DOHH2 (cell line): Measurements from ENCODE around the gene FNDC7.
A peak's percentile ranks its signal among the peaks of the same experiment; 100 is the strongest.

ENCODE experiments used
- H3F3A ChIP-seq: fragments of 200-600 bp; sonication (generic), shearing (Covaris generic); 2 replicates; pipeline ENCODE4 v1.6.0; 2016; ENCODE audit warnings: antibody characterized with exemption, mild to moderate bottlenecking; ENCODE audit not compliant: control insufficient read depth, insufficient read depth
- H3K27ac ChIP-seq: fragments of 200-600 bp; sonication (generic); 2 replicates; pipeline ENCODE4 v1.5.1; 2014; ENCODE audit warnings: low read depth, mild to moderate bottlenecking, low read length, moderate library complexity
- H3K27me3 ChIP-seq: fragments of 200-600 bp; sonication (generic); 2 replicates; pipeline ENCODE4 v1.6.1; 2014; ENCODE audit warnings: mild to moderate bottlenecking, low read length, mixed read lengths; ENCODE audit not compliant: control insufficient read depth
- H3K36me3 ChIP-seq: fragments of 200-600 bp; sonication (generic); 2 replicates; pipeline ENCODE4 v1.6.1; 2014; ENCODE audit warnings: mild to moderate bottlenecking, low read length, moderate library complexity, mixed read lengths; ENCODE audit not compliant: control insufficient read depth
- H3K4me1 ChIP-seq: fragments of 200-600 bp; sonication (generic); 2 replicates; pipeline ENCODE4 v1.6.1; 2014; ENCODE audit warnings: mild to moderate bottlenecking, low read length, mixed read lengths; ENCODE audit not compliant: control insufficient read depth
- H3K4me2 ChIP-seq: fragments of 200-600 bp; sonication (generic); 2 replicates; pipeline ENCODE4 v1.6.0; 2014; ENCODE audit warnings: mild to moderate bottlenecking, low read length, moderate library complexity
- H3K4me3 ChIP-seq: fragments of 200-600 bp; sonication (generic); 2 replicates; pipeline ENCODE4 v1.5.1; 2014; ENCODE audit warnings: mild to moderate bottlenecking, low read length, mixed read lengths
- H3K79me2 ChIP-seq: fragments of 200-600 bp; sonication (generic); 2 replicates; pipeline ENCODE4 v1.6.1; 2014; ENCODE audit warnings: mild to moderate bottlenecking, low read length, mixed read lengths; ENCODE audit not compliant: control insufficient read depth
- H3K9me2 ChIP-seq: fragments of 200-600 bp; sonication (generic); replicated peaks from 2 replicates; pipeline ENCODE4 v1.6.1; 2014; ENCODE audit warnings: mild to moderate bottlenecking, low read length, mixed read lengths; ENCODE audit not compliant: control insufficient read depth
- H3K9me3 ChIP-seq: fragments of 200-600 bp; sonication (generic); 2 replicates; pipeline ENCODE4 v1.6.1; 2014; ENCODE audit warnings: antibody characterized with exemption, low read length, mixed read lengths; ENCODE audit not compliant: control insufficient read depth, insufficient read depth
- H4K20me1 ChIP-seq: fragments of 200-600 bp; sonication (generic); 2 replicates; pipeline ENCODE4 v1.6.0; 2014; ENCODE audit warnings: low read depth, mild to moderate bottlenecking, antibody characterized with exemption, low read length, moderate library complexity; ENCODE audit not compliant: control insufficient read depth, insufficient read depth
- EZH2phosphoT487 ChIP-seq: fragments of 200-600 bp; sonication (generic); IDR thresholded peaks from 2 replicates; pipeline ENCODE4 v1.6.1; 2017; ENCODE audit warnings: borderline replicate concordance, mild to moderate bottlenecking, antibody characterized with exemption, low read length, moderate library complexity, mixed read lengths
- TF ChIP-seq, protein P1 (sequence below): fragments of 200-600 bp; sonication (generic); IDR thresholded peaks from one replicate; pipeline ENCODE4 v1.5.1; 2014; ENCODE audit warnings: antibody characterized with exemption, mild to moderate bottlenecking, low read depth, low read length; ENCODE audit not compliant: poor library complexity, severe bottlenecking

Gene FNDC7

DNA sequence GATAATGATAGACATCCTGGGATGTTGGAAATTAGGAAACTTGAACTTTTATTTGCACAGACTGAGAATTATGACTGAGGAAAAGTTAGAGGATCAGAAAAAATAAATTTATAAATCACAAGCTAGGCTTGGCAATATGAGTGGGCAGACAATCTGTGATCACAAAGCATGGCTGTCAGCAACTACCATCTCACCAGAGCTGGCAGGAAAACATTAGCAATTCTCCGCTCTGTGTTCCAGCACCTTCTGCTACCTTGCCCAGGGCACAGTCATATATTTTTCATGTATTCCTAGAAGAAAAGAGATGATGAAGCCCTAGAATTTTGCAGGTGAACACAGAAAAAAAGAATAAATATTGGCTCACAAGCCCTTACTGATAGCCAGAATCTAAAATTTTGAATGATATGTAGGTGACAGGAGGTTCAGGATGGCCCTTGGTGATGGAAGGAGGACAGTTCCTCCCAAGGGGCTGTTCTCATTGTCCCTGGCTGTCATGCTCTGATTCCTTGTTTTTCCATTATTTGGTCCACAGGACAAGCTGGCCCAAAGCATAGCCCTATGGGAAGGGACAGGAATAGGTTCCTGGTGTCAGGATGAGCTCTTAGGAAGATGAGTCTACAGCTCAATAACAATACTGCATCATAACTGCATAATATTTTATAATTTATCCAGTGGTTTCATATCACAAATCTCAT is 21.6 kb downstream of the FNDC7 start:
- H4K20me1 ChIP-seq, result no peaks in the 10 kb centered on the region
- no peaks in the 10 kb centered on the region for H3K79me2 ChIP-seq
- no peak overlapping the region for H3K4me3 ChIP-seq
- H3K9me2 ChIP-seq, result no peaks in the 10 kb centered on the region
- no peaks in the 10 kb centered on the region for H3F3A ChIP-seq
- no peak overlapping the region for H3K27ac ChIP-seq
- H3K27me3 ChIP-seq, result peaks cover 16% of the 10 kb centered on the region
- no peaks in the 10 kb centered on the region for H3K4me1 ChIP-seq
- H3K4me2 ChIP-seq, result no peak overlapping the region
- no peaks in the 10 kb centered on the region for H3K9me3 ChIP-seq
- TF ChIP-seq, protein P1, sequence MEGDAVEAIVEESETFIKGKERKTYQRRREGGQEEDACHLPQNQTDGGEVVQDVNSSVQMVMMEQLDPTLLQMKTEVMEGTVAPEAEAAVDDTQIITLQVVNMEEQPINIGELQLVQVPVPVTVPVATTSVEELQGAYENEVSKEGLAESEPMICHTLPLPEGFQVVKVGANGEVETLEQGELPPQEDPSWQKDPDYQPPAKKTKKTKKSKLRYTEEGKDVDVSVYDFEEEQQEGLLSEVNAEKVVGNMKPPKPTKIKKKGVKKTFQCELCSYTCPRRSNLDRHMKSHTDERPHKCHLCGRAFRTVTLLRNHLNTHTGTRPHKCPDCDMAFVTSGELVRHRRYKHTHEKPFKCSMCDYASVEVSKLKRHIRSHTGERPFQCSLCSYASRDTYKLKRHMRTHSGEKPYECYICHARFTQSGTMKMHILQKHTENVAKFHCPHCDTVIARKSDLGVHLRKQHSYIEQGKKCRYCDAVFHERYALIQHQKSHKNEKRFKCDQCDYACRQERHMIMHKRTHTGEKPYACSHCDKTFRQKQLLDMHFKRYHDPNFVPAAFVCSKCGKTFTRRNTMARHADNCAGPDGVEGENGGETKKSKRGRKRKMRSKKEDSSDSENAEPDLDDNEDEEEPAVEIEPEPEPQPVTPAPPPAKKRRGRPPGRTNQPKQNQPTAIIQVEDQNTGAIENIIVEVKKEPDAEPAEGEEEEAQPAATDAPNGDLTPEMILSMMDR, result no peak
- TF ChIP-seq EZH2phosphoT487, result no peak
- H3K36me3 ChIP-seq, result no peaks in the 10 kb centered on the region

DNA sequence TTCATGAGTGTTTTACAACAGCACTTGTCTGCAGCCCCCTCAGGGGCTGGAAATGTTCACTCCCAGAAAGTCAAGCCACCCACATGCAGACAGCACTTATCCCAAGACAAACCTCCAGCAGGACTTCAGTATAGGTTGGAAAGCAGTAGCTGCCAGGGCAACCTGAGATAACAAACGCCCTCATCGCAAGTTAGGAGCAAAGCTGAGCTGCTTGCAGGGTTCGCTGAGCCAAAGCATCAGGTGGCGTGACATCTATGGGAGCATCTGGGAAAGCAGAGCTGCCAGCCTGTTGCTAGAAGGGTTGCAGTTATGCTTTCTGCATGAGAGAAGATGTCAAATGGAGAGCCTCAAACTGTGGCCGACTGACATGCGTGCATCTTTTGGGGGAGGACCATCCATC is 29.5 kb downstream of the FNDC7 start:
- H4K20me1 ChIP-seq, result no peaks in the 10 kb centered on the region
- no peak for TF ChIP-seq EZH2phosphoT487
- TF ChIP-seq, protein P1, result no peak
- no peaks in the 10 kb centered on the region for H3F3A ChIP-seq

DNA sequence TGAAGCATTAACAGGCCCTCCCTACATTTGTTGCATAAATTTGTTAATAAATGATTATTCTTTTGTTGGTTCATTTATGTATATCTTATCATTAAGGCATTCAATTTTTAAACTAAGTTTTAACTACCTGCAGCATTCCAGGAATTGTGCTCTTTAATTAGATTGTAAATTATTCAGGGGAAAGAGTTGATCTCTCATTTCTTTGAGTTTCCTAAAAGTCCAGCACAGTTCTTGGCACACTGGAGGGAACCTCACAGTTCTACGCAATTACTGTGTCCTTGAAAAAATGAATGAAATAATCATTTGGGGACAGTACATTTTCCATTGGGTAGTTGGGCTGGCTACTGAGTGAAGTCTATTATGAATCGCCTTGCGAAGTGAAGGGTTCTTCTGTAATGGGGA is 33.3 kb downstream of the FNDC7 start:
- Histone ChIP-seq H3K27ac (no peak overlapping the region), H3K9me3 (no peaks in the 10 kb centered on the region), H3K4me3 (peak overlapping the region; percentile 38), H3K4me1 (peaks cover 12% of the 10 kb centered on the region), H3F3A (no peaks in the 10 kb centered on the region), H3K79me2 (peaks cover 41% of the 10 kb centered on the region), H3K36me3 (peaks cover 18% of the 10 kb centered on the region), H3K9me2 (no peaks in the 10 kb centered on the region), H4K20me1 (no peaks in the 10 kb centered on the region), H3K27me3 (no peaks in the 10 kb centered on the region), H3K4me2 (peak overlapping the region; percentile 41)
- TF ChIP-seq, protein P1, result no peak
- no peak for TF ChIP-seq EZH2phosphoT487

More for the DNA sequence above, 29.5 kb downstream of the FNDC7 start:
- H3K4me2 ChIP-seq, result no peak overlapping the region
- H3K9me3 ChIP-seq, result no peaks in the 10 kb centered on the region
- H3K4me3 ChIP-seq, result no peak overlapping the region
- H3K9me2 ChIP-seq, result no peaks in the 10 kb centered on the region
- no peaks in the 10 kb centered on the region for H3K27me3 ChIP-seq
- H3K27ac ChIP-seq, result no peak overlapping the region
- H3K36me3 ChIP-seq, result peaks cover 4% of the 10 kb centered on the region; the same call in 1 of the 2 replicates
- peaks cover 4% of the 10 kb centered on the region for H3K4me1 ChIP-seq
- peaks cover 6% of the 10 kb centered on the region for H3K79me2 ChIP-seq
